ENCODE results near the gene SLC1A1. TPM values are rescaled to one million over a fixed set of nuclear protein-coding genes. Genes with fewer than 3 reads are reported as not detected.

Gene SLC1A1
- total and polyA plus RNA-seq, 4 donors: 0.33 to 86.0 (median 33.2) TPM

DNA sequence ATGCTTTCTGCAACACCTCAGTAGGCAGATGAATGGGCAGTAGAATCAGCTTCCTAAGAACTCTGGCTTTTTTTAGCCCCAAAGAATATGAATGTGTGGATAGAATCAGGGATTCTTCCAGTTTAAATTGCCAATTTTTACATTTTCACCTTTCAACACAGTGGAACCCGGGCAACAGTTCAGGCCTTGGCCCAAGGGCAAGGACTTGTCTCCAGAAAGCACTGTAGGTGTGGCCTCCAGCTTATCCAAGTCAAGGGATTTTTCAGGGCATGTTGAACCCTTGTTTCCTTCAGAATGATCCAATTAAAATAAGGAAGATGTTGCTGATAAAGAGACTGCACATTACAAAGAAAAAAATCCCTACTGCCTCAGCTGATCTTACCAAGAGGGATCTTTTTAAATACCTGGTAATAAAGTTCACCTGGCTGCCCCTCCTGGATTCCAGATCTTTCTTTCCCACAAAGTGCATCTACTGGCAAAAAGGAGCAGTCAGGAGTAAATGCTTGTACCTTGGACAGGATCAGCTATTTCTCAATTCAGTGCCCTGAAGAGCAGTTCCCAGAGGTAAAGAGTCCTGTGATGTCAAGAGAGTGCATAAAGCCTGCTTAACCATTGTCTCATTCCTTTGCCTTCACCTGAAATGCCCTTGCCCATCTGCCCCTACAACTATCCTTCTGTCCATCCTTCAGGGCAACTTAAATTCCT is 91.7 kb downstream of the SLC1A1 start (continued):
- TF ChIP-seq, protein P1, sequence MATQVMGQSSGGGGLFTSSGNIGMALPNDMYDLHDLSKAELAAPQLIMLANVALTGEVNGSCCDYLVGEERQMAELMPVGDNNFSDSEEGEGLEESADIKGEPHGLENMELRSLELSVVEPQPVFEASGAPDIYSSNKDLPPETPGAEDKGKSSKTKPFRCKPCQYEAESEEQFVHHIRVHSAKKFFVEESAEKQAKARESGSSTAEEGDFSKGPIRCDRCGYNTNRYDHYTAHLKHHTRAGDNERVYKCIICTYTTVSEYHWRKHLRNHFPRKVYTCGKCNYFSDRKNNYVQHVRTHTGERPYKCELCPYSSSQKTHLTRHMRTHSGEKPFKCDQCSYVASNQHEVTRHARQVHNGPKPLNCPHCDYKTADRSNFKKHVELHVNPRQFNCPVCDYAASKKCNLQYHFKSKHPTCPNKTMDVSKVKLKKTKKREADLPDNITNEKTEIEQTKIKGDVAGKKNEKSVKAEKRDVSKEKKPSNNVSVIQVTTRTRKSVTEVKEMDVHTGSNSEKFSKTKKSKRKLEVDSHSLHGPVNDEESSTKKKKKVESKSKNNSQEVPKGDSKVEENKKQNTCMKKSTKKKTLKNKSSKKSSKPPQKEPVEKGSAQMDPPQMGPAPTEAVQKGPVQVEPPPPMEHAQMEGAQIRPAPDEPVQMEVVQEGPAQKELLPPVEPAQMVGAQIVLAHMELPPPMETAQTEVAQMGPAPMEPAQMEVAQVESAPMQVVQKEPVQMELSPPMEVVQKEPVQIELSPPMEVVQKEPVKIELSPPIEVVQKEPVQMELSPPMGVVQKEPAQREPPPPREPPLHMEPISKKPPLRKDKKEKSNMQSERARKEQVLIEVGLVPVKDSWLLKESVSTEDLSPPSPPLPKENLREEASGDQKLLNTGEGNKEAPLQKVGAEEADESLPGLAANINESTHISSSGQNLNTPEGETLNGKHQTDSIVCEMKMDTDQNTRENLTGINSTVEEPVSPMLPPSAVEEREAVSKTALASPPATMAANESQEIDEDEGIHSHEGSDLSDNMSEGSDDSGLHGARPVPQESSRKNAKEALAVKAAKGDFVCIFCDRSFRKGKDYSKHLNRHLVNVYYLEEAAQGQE (IDR thresholded peaks at IDR 0.05): peak; percentile 58
- TF ChIP-seq YY1 (IDR thresholded peaks at IDR 0.05): peak; percentile 68

DNA sequence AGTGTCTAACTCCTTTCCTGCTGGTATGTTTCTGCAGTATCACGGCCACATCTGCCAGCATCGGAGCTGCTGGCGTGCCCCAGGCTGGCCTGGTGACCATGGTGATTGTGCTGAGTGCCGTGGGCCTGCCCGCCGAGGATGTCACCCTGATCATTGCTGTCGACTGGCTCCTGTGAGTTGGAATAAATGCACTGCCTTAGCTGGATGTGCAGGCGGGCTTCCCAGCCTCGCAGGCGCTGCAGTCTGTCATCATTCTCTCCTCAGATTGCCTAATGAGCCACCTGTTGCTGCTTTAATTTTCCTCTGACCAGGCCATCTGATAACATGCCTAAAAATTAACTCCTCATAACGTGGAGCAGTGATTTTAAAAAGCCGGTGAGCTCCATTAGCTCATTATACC is 92.7 kb downstream of the SLC1A1 start:
- peak overlapping the region; percentile 86 to 93 for H3K27ac ChIP-seq (ENCODE audit: low read depth in 1 of 2, low read length in 2 of 2)
- peaks cover 23 to 79% (median 47%) of the 10 kb centered on the region in 4 donors for H3K4me1 ChIP-seq (ENCODE audit: control insufficient read depth in 4 of 4, insufficient read depth in 4 of 4, low read length in 3 of 4)
- 54% methylated on average over 12 of the region's 12 CpGs for WGBS
- TF ChIP-seq TAF1 (conservative IDR thresholded peaks at IDR 0.05) (no peak), YY1 (IDR thresholded peaks at IDR 0.05) (peak; percentile 31), HNF4A (conservative IDR thresholded peaks at IDR 0.05) (peak; percentile 26 to 52), JUND (IDR thresholded peaks at IDR 0.05) (peak in 1 of 2 donors; percentile 18), RXRA (IDR thresholded peaks at IDR 0.05) (peak; percentile 38 to 67), SP1 (IDR thresholded peaks at IDR 0.05) (no peak), EGR1 (IDR thresholded peaks at IDR 0.05; ENCODE audit: low read depth in 2 of 2) (no peak)
- TF ChIP-seq, protein P2, sequence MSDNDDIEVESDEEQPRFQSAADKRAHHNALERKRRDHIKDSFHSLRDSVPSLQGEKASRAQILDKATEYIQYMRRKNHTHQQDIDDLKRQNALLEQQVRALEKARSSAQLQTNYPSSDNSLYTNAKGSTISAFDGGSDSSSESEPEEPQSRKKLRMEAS (IDR thresholded peaks at IDR 0.05): peak; percentile 52
- no peak for DNase-seq (ENCODE audit: low spot score)
- no peak overlapping the region for H3K9ac ChIP-seq (ENCODE audit: low read depth in 1 of 2, low read length in 2 of 2)
- no peaks in the 10 kb centered on the region for H3K27me3 ChIP-seq (ENCODE audit: control insufficient read depth in 4 of 4, insufficient read depth in 4 of 4, low read length in 3 of 4)
- H3K4me3 ChIP-seq (ENCODE audit: low read depth in 1 of 3, low read length in 3 of 3): no peak overlapping the region
- H3K36me3 ChIP-seq (ENCODE audit: control insufficient read depth in 4 of 4, insufficient read depth in 3 of 4, low read depth in 1 of 4, low read length in 3 of 4): peaks cover 0 to 9% (median 2%) of the 10 kb centered on the region in 4 donors
- no peaks in the 10 kb centered on the region for H3K9me3 ChIP-seq (ENCODE audit: control insufficient read depth in 4 of 4, low read length in 3 of 4)

DNA sequence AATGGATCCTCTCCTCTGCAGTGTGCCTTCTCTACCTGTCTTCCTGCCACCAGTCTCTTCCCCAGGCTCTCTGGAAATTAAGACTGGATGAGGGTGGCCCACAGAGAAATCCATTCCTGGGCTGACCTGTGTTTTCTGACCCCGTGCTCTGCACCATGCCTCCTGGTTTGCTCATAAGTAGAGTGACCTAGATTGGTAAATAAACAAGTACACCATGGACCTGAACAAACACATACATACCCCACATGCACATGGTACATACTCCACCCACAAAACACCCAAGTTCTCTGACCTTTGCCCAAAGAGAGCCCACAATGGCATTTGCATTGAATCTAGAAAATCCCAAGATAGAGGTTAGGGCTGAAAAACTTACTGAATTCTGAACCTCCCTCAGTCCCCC is 94.4 kb downstream of the SLC1A1 start:
- peaks cover 23 to 66% (median 42%) of the 10 kb centered on the region in 4 donors for H3K4me1 ChIP-seq (ENCODE audit: control insufficient read depth in 4 of 4, insufficient read depth in 4 of 4, low read length in 3 of 4)
- no peaks in the 10 kb centered on the region for H3K27me3 ChIP-seq (ENCODE audit: control insufficient read depth in 4 of 4, insufficient read depth in 4 of 4, low read length in 3 of 4)
- no peak overlapping the region for H3K4me3 ChIP-seq (ENCODE audit: low read depth in 1 of 3, low read length in 3 of 3)
- peaks cover 0 to 9% (median 2%) of the 10 kb centered on the region in 4 donors for H3K36me3 ChIP-seq (ENCODE audit: control insufficient read depth in 4 of 4, insufficient read depth in 3 of 4, low read depth in 1 of 4, low read length in 3 of 4)
- peak overlapping the region; percentile 86 to 93 for H3K27ac ChIP-seq (ENCODE audit: low read depth in 1 of 2, low read length in 2 of 2)
- DNase-seq (ENCODE audit: low spot score): no peak
- H3K9ac ChIP-seq (ENCODE audit: low read depth in 1 of 2, low read length in 2 of 2): peak overlapping the region in 1 of 2 donors; percentile 57
- H3K9me3 ChIP-seq (ENCODE audit: control insufficient read depth in 4 of 4, low read length in 3 of 4): no peaks in the 10 kb centered on the region
- WGBS: 39% methylated on average over 1 of the region's 1 CpG
- TF ChIP-seq NR2F2 (IDR thresholded peaks at IDR 0.05) (peak; percentile 41), FOXA1 (IDR thresholded peaks at IDR 0.05) (peak; percentile 86), TAF1 (conservative IDR thresholded peaks at IDR 0.05) (no peak), SP1 (IDR thresholded peaks at IDR 0.05) (peak; percentile 85), FOXA2 (IDR thresholded peaks at IDR 0.05) (peak; percentile 93), HNF4G (IDR thresholded peaks at IDR 0.05) (peak; percentile 60), JUND (IDR thresholded peaks at IDR 0.05) (peak; percentile 55 to 80), RAD21 (IDR thresholded peaks at IDR 0.05) (peak; percentile 26 to 49), YY1 (IDR thresholded peaks at IDR 0.05) (peak; percentile 80), RXRA (IDR thresholded peaks at IDR 0.05) (peak; percentile 94 to 95), HNF4A (conservative IDR thresholded peaks at IDR 0.05) (peak; percentile 90 to 92), EGR1 (IDR thresholded peaks at IDR 0.05; ENCODE audit: low read depth in 2 of 2) (no peak)
- TF ChIP-seq, protein P2 (IDR thresholded peaks at IDR 0.05): peak; percentile 78
- TF ChIP-seq, protein P3, sequence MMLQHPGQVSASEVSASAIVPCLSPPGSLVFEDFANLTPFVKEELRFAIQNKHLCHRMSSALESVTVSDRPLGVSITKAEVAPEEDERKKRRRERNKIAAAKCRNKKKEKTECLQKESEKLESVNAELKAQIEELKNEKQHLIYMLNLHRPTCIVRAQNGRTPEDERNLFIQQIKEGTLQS (IDR thresholded peaks at IDR 0.05): no peak
- TF ChIP-seq, protein P4, sequence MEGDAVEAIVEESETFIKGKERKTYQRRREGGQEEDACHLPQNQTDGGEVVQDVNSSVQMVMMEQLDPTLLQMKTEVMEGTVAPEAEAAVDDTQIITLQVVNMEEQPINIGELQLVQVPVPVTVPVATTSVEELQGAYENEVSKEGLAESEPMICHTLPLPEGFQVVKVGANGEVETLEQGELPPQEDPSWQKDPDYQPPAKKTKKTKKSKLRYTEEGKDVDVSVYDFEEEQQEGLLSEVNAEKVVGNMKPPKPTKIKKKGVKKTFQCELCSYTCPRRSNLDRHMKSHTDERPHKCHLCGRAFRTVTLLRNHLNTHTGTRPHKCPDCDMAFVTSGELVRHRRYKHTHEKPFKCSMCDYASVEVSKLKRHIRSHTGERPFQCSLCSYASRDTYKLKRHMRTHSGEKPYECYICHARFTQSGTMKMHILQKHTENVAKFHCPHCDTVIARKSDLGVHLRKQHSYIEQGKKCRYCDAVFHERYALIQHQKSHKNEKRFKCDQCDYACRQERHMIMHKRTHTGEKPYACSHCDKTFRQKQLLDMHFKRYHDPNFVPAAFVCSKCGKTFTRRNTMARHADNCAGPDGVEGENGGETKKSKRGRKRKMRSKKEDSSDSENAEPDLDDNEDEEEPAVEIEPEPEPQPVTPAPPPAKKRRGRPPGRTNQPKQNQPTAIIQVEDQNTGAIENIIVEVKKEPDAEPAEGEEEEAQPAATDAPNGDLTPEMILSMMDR (IDR thresholded peaks at IDR 0.05; ENCODE audit: low read depth, low read length, missing input control): no peak
- TF ChIP-seq, protein P1 (IDR thresholded peaks at IDR 0.05): no peak
- TF ChIP-seq, protein P5, sequence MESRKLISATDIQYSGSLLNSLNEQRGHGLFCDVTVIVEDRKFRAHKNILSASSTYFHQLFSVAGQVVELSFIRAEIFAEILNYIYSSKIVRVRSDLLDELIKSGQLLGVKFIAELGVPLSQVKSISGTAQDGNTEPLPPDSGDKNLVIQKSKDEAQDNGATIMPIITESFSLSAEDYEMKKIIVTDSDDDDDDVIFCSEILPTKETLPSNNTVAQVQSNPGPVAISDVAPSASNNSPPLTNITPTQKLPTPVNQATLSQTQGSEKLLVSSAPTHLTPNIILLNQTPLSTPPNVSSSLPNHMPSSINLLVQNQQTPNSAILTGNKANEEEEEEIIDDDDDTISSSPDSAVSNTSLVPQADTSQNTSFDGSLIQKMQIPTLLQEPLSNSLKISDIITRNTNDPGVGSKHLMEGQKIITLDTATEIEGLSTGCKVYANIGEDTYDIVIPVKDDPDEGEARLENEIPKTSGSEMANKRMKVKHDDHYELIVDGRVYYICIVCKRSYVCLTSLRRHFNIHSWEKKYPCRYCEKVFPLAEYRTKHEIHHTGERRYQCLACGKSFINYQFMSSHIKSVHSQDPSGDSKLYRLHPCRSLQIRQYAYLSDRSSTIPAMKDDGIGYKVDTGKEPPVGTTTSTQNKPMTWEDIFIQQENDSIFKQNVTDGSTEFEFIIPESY (IDR thresholded peaks at IDR 0.05): peak; percentile 68
